LNCAP (cell line): ENCODE results near the gene PRRT1B.

Experiments
- CTCF ChIP-seq: fragments of 450-650 bp; IDR thresholded peaks from 2 replicates; pipeline ENCODE4 v1.5.1; 2017; ENCODE audit warnings: mild to moderate bottlenecking

PRRT1B gene

GRCh38 chr9:131503626-131504465, 41.5 kb upstream of the PRRT1B start:
- no peak for TF ChIP-seq CTCF

GRCh38 chr9:131505012-131505411, 40.3 kb upstream of the PRRT1B start:
- no peak for TF ChIP-seq CTCF

GRCh38 chr9:131511416-131511815, 33.9 kb upstream of the PRRT1B start:
- no peak for TF ChIP-seq CTCF

- no peak for TF ChIP-seq CTCF
These were observed 33.4 kb upstream of the PRRT1B start for GRCh38 chr9:131511880-131512279.

GRCh38 chr9:131513177-131513576, 32.1 kb upstream of the PRRT1B start:
- TF ChIP-seq CTCF, result no peak

GRCh38 chr9:131516100-131516499, 29.2 kb upstream of the PRRT1B start:
- TF ChIP-seq CTCF, result no peak

DNA sequence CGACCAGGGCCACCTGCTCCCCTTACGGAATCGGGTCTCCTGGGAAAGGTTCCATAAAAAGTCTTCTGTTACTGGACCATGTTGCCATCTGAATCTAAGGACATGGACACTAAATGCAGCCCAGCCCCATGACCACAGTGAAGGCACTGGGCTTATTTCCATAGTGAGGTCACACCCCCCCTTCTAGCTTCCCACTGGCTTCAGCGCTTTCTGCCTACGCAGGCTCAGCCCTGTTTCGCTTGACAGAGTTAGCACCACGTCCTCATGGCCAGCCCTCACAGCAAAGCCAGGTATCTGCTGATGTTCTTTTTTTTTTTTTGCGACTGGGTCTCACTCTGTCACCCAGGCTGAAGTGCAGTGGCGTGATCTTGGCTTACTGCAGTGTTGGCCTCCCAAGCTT, 28.4 kb upstream of the PRRT1B start:
- no peak for TF ChIP-seq CTCF

- TF ChIP-seq CTCF, result no peak
These were observed 27.5 kb upstream of the PRRT1B start for GRCh38 chr9:131517761-131518190.
